GM10248 (cell line): ENCODE results near the gene LGALS1.
A peak's percentile ranks its signal among the peaks of the same experiment; 100 is the strongest.

Experiments
- CTCF ChIA-PET: fragments of 300-600 bp; sonication (Branson Sonifier 250); formaldehyde crosslinking; extraction: SDS; loops from one replicate; lab custom pipeline; 2021; ENCODE audit warnings: antibody characterized with exemption; lab: Yijun Ruan, JAX
- POLR2A ChIA-PET: fragments of 350-650 bp; sonication (Branson Sonifier 250); formaldehyde crosslinking; extraction: SDS; loops from one replicate; lab custom pipeline; 2020; ENCODE audit warnings: antibody characterized with exemption; lab: Yijun Ruan, JAX
- DNase-seq: peaks from one replicate; pipeline ENCODE4 v3.0.0; 2012; ENCODE audit errors: extremely low spot score
- TF ChIP-seq, protein P1 (sequence below): IDR thresholded peaks from 2 replicates; pipeline ENCODE4 v1.5.1; 2012; ENCODE audit warnings: mild to moderate bottlenecking, low read depth; ENCODE audit errors: extremely low read depth, missing control alignments, control extremely low read depth

The LGALS1 gene

GRCh38 chr22:37674951-37675929, at the start of gene LGALS1:
Gene LGALS1, plus strand, starts transcription at chr22:37675636. Its CDS starts 67 bp downstream, at chr22:37675703.
- POLR2A ChIA-PET = interaction anchor here (0.5 to 4.4 kb wide), 7 partner anchors 7 to 1413 kb away, joined by 3 to 39 read pairs (median 6); partner anchors contain the start of genes GGA1 and PDXP
- CTCF ChIA-PET = interaction anchor here (0.6 to 21.9 kb wide), 6 partner anchors 5 to 68 kb away, joined by 3 to 315 read pairs (median 156); partner anchors contain the start of genes LGALS1, NOL12, PDXP and SH3BP1
- TF ChIP-seq, protein P1, sequence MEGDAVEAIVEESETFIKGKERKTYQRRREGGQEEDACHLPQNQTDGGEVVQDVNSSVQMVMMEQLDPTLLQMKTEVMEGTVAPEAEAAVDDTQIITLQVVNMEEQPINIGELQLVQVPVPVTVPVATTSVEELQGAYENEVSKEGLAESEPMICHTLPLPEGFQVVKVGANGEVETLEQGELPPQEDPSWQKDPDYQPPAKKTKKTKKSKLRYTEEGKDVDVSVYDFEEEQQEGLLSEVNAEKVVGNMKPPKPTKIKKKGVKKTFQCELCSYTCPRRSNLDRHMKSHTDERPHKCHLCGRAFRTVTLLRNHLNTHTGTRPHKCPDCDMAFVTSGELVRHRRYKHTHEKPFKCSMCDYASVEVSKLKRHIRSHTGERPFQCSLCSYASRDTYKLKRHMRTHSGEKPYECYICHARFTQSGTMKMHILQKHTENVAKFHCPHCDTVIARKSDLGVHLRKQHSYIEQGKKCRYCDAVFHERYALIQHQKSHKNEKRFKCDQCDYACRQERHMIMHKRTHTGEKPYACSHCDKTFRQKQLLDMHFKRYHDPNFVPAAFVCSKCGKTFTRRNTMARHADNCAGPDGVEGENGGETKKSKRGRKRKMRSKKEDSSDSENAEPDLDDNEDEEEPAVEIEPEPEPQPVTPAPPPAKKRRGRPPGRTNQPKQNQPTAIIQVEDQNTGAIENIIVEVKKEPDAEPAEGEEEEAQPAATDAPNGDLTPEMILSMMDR = no peak
- peak; percentile 87 for DNase-seq

DNA sequence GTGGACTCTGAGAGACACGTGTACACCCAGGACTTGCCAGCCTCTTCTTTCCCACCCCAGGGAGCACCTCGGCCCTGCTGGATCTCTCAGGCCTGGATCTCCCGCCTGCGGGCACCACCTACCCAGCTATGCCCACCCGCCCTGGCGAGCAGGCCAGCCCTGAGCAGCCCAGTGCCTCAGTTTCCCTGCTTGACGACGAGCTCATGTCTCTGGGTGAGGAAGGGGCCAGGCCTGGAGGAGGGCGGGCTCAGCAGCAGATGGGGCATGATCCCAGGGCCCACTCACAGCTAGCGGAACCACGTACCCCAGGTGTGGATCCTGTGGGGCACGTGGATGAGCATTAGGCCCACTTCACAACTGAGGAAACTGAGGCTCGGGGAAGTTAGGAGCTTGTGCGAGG, 49.7 kb upstream of the LGALS1 start:
- CTCF ChIA-PET = interaction anchor here (1.2 to 14.7 kb wide), 7 partner anchors 9 to 57 kb away, joined by 3 to 248 read pairs (median 21); partner anchors contain the start of genes GGA1 and SH3BP1
- TF ChIP-seq, protein P1 = no peak
- POLR2A ChIA-PET = interaction anchor here (1.6 kb wide), 1 partner anchor 8 kb away, joined by 6 read pairs; no protein-coding TSS in a partner anchor
- DNase-seq = no peak

- DNase-seq = peak; percentile 43
- TF ChIP-seq, protein P1 = no peak
- ChIA-PET POLR2A (interaction anchor here (1.6 kb wide), 1 partner anchor 8 kb away, joined by 6 read pairs; no protein-coding TSS in a partner anchor), CTCF (interaction anchor here (0.9 to 14.7 kb wide), 6 partner anchors 8 to 55 kb away, joined by 3 to 248 read pairs (median 62); partner anchors contain the start of genes GGA1 and SH3BP1)
Measured at GRCh38 chr22:37626144-37626543, 49.3 kb upstream of the LGALS1 start.

DNA sequence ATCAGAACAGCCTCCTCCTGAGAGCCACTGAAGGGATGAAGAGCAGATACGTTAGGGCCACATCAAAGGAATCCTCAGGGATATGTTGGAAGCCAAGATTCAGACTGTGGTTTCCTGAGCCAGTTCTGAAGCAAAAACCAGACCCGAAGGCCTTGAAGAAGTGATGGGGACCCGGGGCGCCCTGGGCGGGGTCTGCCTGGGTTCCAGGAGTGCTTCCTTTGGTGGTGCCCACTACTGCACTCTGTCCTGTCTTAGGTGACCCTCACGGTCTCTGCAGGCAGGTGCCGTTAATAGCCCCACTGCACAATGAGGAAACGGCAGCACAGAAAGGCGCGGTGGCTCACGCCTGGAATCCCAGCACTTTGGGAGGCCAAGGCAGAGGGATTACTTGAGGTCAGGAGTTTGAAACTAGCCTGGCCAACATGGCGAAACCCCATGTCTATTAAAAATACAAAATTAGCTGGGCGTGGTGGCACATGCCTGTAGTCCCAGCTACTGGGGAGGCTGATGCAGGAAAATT, 48.8 kb upstream of the LGALS1 start:
- no peak for DNase-seq
- TF ChIP-seq, protein P1 = no peak
- POLR2A ChIA-PET = no interaction called here
- CTCF ChIA-PET = interaction anchor here (0.5 to 14.7 kb wide), 8 partner anchors 8 to 1486 kb away, joined by 3 to 248 read pairs (median 12); partner anchors contain the start of genes GGA1 and SH3BP1

GRCh38 chr22:37627121-37627520, 48.3 kb upstream of the LGALS1 start:
- DNase-seq = no peak
- CTCF ChIA-PET = interaction anchor here (0.5 to 14.7 kb wide), 11 partner anchors 7 to 1485 kb away, joined by 3 to 248 read pairs (median 3); partner anchors contain the start of genes GGA1 and SH3BP1
- TF ChIP-seq, protein P1 = no peak
- POLR2A ChIA-PET = no interaction called here

- ChIA-PET CTCF (interaction anchor here (0.7 to 14.7 kb wide), 10 partner anchors 7 to 56 kb away, joined by 3 to 248 read pairs (median 4); partner anchors contain the start of genes GGA1 and SH3BP1), POLR2A (no interaction called here)
- no peak for DNase-seq
- TF ChIP-seq, protein P1 = no peak
Measured at GRCh38 chr22:37627545-37627944, 47.9 kb upstream of the LGALS1 start.
